Measurements from ENCODE around the gene TMEFF1. TPM values are rescaled to one million over a fixed set of nuclear protein-coding genes. Genes with fewer than 3 reads are reported as not detected.

Gene TMEFF1
- total RNA-seq, 1 experiment from 2014 or later, result 65.5 TPM

GRCh38 chr9:100488177-100488576 is 15.2 kb downstream of the TMEFF1 start:
- Mint-ChIP-seq H3K4me3 (no peak overlapping the region), H3K9me3 (no peaks in the 10 kb centered on the region; a peak in 1 of 5 replicates), H3K4me1 (peaks cover 27 to 45% of the 10 kb centered on the region in 2 experiments), H3K36me3 (ENCODE audit: insufficient read depth in 1 of 3, low read depth in 3 of 3) (peaks cover 0 to 7% (median 2%) of the 10 kb centered on the region in 3 experiments; a peak in 4 of 7 replicates), H3K27me3 (ENCODE audit: low read depth) (no peaks in the 10 kb centered on the region), H3K27ac (no peak overlapping the region)
- no peak for DNase-seq
- Histone ChIP-seq H3T11ph (ENCODE audit: low read length) (no peak overlapping the region), H4K5ac (ENCODE audit: insufficient read length, low read depth, low read length) (no peak overlapping the region), H3K9ac (ENCODE audit: extremely low read depth, insufficient read length, low read length) (no peak overlapping the region), H2AK5ac (ENCODE audit: insufficient read length, low read length) (no peak overlapping the region), H4K20me1 (ENCODE audit: control insufficient read depth, insufficient read depth, insufficient read length) (no peaks in the 10 kb centered on the region), H3K56ac (ENCODE audit: insufficient read length, low read depth, low read length) (no peak overlapping the region), H3K4me1 (ENCODE audit: insufficient read depth, low read length) (peaks cover 11% of the 10 kb centered on the region; the same call in 1 of the 2 replicates), H2BK5ac (ENCODE audit: insufficient read length, low read length) (no peak overlapping the region), H2BK20ac (ENCODE audit: low read depth, low read length, poor library complexity, severe bottlenecking) (no peak overlapping the region), H3K27me3 (ENCODE audit: insufficient read depth, low read length) (no peaks in the 10 kb centered on the region), H3K27ac (ENCODE audit: insufficient read length, low read depth, low read length) (no peak overlapping the region), H3K4ac (ENCODE audit: low read depth, low read length) (no peak overlapping the region), H3K23me2 (ENCODE audit: insufficient read length, low read depth, low read length, poor library complexity, severe bottlenecking) (no peaks in the 10 kb centered on the region), H3K4me2 (ENCODE audit: insufficient read depth, insufficient read length, low read length) (no peak overlapping the region), H4K8ac (replicated peaks; ENCODE audit: insufficient read length, low read depth, low read length) (no peak overlapping the region), H3K14ac (ENCODE audit: insufficient read depth, low read length) (no peak overlapping the region), H2AFZ (ENCODE audit: low read length) (no peak overlapping the region), H3K79me2 (ENCODE audit: insufficient read depth, low read length) (peaks cover 31% of the 10 kb centered on the region; the same call in 1 of the 2 replicates), H2BK15ac (ENCODE audit: low read depth, low read length) (no peak overlapping the region), H2BK12ac (ENCODE audit: insufficient read length, low read depth, low read length) (no peak overlapping the region), H3K79me1 (ENCODE audit: insufficient read depth, low read depth, low read length, poor library complexity, severe bottlenecking) (peaks cover 21% of the 10 kb centered on the region), H2BK120ac (ENCODE audit: low read depth, low read length, poor library complexity, severe bottlenecking) (no peak overlapping the region), H3K9me3 (ENCODE audit: control insufficient read depth, low read depth, low read length) (no peaks in the 10 kb centered on the region), H4K91ac (ENCODE audit: insufficient read length, low read depth, low read length) (no peak overlapping the region), H3K23ac (ENCODE audit: insufficient read length, low read depth, low read length) (no peak overlapping the region), H3K18ac (ENCODE audit: insufficient read length, low read depth, low read length) (no peak overlapping the region)
- TF ChIP-seq, protein P1, sequence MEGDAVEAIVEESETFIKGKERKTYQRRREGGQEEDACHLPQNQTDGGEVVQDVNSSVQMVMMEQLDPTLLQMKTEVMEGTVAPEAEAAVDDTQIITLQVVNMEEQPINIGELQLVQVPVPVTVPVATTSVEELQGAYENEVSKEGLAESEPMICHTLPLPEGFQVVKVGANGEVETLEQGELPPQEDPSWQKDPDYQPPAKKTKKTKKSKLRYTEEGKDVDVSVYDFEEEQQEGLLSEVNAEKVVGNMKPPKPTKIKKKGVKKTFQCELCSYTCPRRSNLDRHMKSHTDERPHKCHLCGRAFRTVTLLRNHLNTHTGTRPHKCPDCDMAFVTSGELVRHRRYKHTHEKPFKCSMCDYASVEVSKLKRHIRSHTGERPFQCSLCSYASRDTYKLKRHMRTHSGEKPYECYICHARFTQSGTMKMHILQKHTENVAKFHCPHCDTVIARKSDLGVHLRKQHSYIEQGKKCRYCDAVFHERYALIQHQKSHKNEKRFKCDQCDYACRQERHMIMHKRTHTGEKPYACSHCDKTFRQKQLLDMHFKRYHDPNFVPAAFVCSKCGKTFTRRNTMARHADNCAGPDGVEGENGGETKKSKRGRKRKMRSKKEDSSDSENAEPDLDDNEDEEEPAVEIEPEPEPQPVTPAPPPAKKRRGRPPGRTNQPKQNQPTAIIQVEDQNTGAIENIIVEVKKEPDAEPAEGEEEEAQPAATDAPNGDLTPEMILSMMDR (conservative IDR thresholded peaks at IDR 0.05), result no peak
- WGBS (ENCODE audit: extremely low coverage, insufficient read length, low lambda C conversion rate), result no CpG with 5 or more reads among the region's 1 CpG
